ENCODE results near the gene SLC39A10.

GRCh38 chr2:195651046-195651445 lies 6.0 kb upstream of the SLC39A10 start:
- TF ChIP-seq POLR2A (IDR thresholded peaks at IDR 0.05; ENCODE audit: low read length) (no peak), GATA1 (IDR thresholded peaks at IDR 0.05; ENCODE audit: low read depth, low read length) (no peak)
